ENCODE results near the gene ZMYND8. TPM values are rescaled to one million over a fixed set of nuclear protein-coding genes. Genes with fewer than 3 reads are reported as not detected.
"Not testable (repeated sequence)": the region's sequence is repeated elsewhere in the genome, so short reads cannot be mapped to it uniquely, and the experiment has no call there.

ZMYND8 gene
- total RNA-seq, 2 experiments from 2014 or later, result 28.8 to 29.8 TPM

DNA sequence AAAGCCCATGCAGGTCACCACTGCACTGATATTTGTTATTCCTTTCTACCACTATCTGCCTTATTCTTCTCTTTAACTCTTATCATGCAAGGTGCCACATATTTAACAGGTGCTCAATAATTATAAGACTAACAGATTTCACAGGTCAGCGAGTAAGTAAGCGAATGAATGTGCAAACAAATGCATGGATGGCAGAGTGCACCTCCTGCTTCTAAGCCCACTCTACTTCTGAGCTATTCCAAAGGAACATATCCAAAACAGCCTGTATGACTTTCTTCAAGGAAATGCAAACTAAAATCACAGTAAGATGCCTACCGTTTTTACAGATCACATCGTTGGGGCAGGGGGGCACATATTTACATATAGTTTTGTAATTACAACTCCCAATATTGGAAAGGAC, 71.3 kb downstream of the ZMYND8 start:
- Mint-ChIP-seq H3K27ac (no peak overlapping the region), H3K4me1 (no peaks in the 10 kb centered on the region)
- no peak for DNase-seq

GRCh38 chr20:47284373-47284772, 72.1 kb downstream of the ZMYND8 start:
- Mint-ChIP-seq H3K36me3 (peaks cover 10% of the 10 kb centered on the region), H3K4me1 (no peaks in the 10 kb centered on the region), H3K9me3 (no peaks in the 10 kb centered on the region), H3K4me3 (no peak overlapping the region), H3K27ac (no peak overlapping the region), H3K27me3 (no peaks in the 10 kb centered on the region)
- DNase-seq, result no peak

More for the DNA sequence above, 71.3 kb downstream of the ZMYND8 start:
- Mint-ChIP-seq H3K27me3 (no peaks in the 10 kb centered on the region), H3K9me3 (no peaks in the 10 kb centered on the region), H3K36me3 (peaks cover 11% of the 10 kb centered on the region), H3K4me3 (no peak overlapping the region)

DNA sequence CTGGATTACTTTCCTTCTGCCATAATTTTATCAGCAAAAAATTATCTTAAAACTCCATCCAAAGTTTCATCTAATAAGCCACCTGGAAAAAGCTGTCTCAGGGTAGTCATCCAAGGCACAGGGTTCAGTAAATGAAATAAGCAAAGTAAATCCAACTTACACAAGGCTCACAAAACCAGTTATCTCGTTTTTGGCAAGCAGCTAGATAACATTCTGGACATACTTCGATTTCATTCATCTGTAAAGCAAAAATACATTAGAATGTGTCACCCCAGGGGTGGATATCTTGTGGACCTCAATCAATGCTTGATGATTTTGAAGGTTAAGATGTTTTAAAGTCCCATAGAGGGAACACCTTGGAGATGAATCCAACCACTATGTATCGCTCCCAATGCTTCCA, 73.1 kb downstream of the ZMYND8 start:
- Mint-ChIP-seq H3K36me3 (peaks cover 9% of the 10 kb centered on the region), H3K4me3 (no peak overlapping the region), H3K9me3 (no peaks in the 10 kb centered on the region), H3K27ac (no peak overlapping the region), H3K4me1 (peaks cover under 1% of the 10 kb centered on the region), H3K27me3 (no peaks in the 10 kb centered on the region)
- DNase-seq, result no peak

- DNase-seq, result no peak
- Mint-ChIP-seq H3K27ac (no peak overlapping the region), H3K27me3 (no peaks in the 10 kb centered on the region), H3K9me3 (no peaks in the 10 kb centered on the region), H3K4me1 (peaks cover 3% of the 10 kb centered on the region), H3K4me3 (no peak overlapping the region), H3K36me3 (peaks cover 14% of the 10 kb centered on the region)
Measured at GRCh38 chr20:47282864-47283263, 73.6 kb downstream of the ZMYND8 start.

GRCh38 chr20:47281376-47281775, 75.1 kb downstream of the ZMYND8 start:
- Mint-ChIP-seq H3K27me3 (no peaks in the 10 kb centered on the region), H3K4me1 (peaks cover 10% of the 10 kb centered on the region), H3K27ac (peak overlapping the region; percentile 14), H3K9me3 (no peaks in the 10 kb centered on the region), H3K36me3 (peaks cover 18% of the 10 kb centered on the region), H3K4me3 (no peak overlapping the region)
- DNase-seq, result no peak

DNA sequence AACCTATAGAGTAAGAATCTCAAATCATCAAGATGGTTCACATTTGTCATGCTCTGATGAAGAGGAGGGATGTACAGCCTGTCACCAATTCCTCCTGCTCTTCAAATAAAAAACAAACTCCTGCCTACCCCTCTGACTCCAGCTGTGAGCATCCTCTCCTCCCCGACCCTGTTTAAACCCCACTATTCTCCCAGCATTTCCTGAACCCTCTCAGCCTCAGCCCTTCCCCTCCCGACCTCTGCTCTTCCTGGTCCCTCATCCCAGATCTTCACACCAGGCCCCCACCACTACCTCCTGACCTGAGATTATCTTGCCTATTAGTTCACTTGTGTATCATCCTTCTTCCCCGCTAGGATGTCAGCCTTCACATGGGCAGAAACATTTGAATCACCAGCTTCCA, 75.8 kb downstream of the ZMYND8 start:
- Mint-ChIP-seq H3K36me3 (peaks cover 25% of the 10 kb centered on the region), H3K27ac (peak overlapping the region; percentile 7), H3K9me3 (no peaks in the 10 kb centered on the region), H3K4me1 (peaks cover 16% of the 10 kb centered on the region), H3K4me3 (no peak overlapping the region), H3K27me3 (no peaks in the 10 kb centered on the region)
- DNase-seq, result no peak

DNA sequence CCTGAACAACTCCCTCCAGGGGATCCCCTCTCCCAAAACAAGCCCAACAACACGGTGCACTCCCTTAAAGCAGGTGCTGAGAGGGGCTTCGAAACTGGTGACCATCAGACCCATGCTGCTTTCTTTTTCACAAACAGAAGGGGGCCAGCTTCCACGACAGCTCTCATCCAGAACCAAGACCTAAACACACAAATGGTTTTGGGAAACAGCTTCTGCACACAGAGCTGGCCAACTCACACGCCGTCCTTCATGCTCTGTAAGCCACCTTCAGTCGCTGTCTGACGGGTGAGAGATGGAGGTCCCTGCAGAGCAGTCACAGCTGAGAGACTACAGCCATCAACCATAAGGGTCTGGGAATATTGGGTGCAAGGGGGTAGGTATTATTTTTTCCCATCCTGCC, 76.3 kb downstream of the ZMYND8 start:
- Mint-ChIP-seq H3K4me3 (no peak overlapping the region), H3K9me3 (no peaks in the 10 kb centered on the region), H3K4me1 (peaks cover 20% of the 10 kb centered on the region), H3K36me3 (peaks cover 27% of the 10 kb centered on the region), H3K27ac (peak overlapping the region; percentile 59), H3K27me3 (no peaks in the 10 kb centered on the region)
- no peak for DNase-seq

DNA sequence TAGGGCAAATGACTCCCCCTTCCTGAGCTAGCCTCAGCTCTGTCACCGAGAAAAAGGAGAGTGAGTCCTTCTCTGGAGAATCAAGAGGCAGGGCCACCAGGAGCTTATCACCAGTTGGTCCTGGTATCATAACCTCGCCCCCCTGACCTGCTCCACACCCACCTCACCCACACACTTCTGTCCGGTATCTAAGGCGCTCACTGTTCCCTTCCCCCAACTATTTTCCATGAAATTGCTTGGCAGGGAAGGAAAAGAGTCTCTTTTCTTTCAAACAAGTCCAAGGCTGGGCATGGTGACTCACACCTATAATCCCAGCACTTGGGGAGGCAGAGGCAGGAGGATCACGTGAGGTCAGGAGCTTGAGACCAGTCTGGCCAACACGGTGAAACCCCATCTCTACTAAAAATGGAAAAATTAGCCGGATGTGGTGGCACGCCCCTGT, 77.6 kb downstream of the ZMYND8 start:
- H3K27ac Mint-ChIP-seq, result peak overlapping the region; percentile 17
- DNase-seq, result no peak
- no peaks in the 10 kb centered on the region for H3K9me3 Mint-ChIP-seq
- H3K4me3 Mint-ChIP-seq, result no peak overlapping the region
- H3K36me3 Mint-ChIP-seq, result peaks cover 30% of the 10 kb centered on the region
- peaks cover 32% of the 10 kb centered on the region for H3K4me1 Mint-ChIP-seq
- no peaks in the 10 kb centered on the region for H3K27me3 Mint-ChIP-seq

DNA sequence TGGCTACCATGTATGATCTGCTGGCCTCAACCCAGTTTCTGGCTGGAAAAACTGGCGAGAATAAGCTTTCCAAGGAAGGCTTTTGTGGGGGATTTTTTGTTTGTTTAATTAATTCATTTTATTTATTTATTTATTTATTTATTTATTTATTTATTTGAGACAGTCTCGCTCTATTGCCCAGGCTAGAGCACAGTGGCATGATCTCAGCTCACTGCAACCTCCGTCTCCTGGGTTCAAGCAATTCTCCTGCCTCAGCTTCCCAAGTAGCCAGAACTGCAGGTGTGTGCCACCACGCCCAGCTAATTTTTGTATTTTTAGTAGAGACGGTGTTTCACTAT, 79.0 kb downstream of the ZMYND8 start:
- not testable (repeated sequence) for H3K9me3 Mint-ChIP-seq, H3K4me3 Mint-ChIP-seq, DNase-seq, H3K27me3 Mint-ChIP-seq, H3K27ac Mint-ChIP-seq
- H3K4me1 Mint-ChIP-seq, result peaks cover 45% of the 10 kb centered on the region
- peaks cover 37% of the 10 kb centered on the region for H3K36me3 Mint-ChIP-seq

- H3K9me3 Mint-ChIP-seq, result no peaks in the 10 kb centered on the region
- no peak overlapping the region for H3K4me3 Mint-ChIP-seq
- peaks cover 45% of the 10 kb centered on the region for H3K4me1 Mint-ChIP-seq
- peaks cover 37% of the 10 kb centered on the region for H3K36me3 Mint-ChIP-seq
- DNase-seq, result no peak
- peak overlapping the region; percentile 0 for H3K27ac Mint-ChIP-seq
- no peaks in the 10 kb centered on the region for H3K27me3 Mint-ChIP-seq
Measured at GRCh38 chr20:47276851-47277534, 79.5 kb downstream of the ZMYND8 start.

GRCh38 chr20:47276251-47276650, 80.2 kb downstream of the ZMYND8 start:
- Mint-ChIP-seq H3K27me3 (no peaks in the 10 kb centered on the region), H3K36me3 (peaks cover 37% of the 10 kb centered on the region), H3K9me3 (no peaks in the 10 kb centered on the region), H3K4me1 (peaks cover 45% of the 10 kb centered on the region), H3K4me3 (no peak overlapping the region), H3K27ac (peak overlapping the region; percentile 91)
- DNase-seq, result no peak

DNA sequence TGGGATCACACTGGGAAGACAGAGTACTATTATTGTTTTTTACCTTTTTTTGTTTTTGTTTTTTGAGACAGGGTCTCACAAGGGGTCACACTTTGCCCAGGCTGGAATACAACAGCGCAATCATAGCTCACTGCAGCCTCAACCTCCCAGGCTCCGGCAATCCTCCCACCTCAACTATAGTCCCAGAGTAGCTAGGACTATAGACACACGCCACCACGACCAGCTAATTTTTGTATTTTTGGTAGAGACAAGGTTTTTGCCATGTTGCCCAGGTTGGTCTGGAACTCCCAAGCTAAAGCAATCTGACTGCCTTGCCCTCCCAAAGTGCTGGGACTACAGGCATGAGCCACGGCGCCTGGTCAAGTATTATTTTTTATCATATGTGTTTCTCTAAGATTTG, 81.0 kb downstream of the ZMYND8 start:
- Mint-ChIP-seq H3K9me3 (no peaks in the 10 kb centered on the region), H3K4me1 (peaks cover 45% of the 10 kb centered on the region), H3K4me3 (no peak overlapping the region), H3K36me3 (peaks cover 37% of the 10 kb centered on the region), H3K27me3 (no peaks in the 10 kb centered on the region), H3K27ac (peak overlapping the region; percentile 91)
- no peak for DNase-seq

DNA sequence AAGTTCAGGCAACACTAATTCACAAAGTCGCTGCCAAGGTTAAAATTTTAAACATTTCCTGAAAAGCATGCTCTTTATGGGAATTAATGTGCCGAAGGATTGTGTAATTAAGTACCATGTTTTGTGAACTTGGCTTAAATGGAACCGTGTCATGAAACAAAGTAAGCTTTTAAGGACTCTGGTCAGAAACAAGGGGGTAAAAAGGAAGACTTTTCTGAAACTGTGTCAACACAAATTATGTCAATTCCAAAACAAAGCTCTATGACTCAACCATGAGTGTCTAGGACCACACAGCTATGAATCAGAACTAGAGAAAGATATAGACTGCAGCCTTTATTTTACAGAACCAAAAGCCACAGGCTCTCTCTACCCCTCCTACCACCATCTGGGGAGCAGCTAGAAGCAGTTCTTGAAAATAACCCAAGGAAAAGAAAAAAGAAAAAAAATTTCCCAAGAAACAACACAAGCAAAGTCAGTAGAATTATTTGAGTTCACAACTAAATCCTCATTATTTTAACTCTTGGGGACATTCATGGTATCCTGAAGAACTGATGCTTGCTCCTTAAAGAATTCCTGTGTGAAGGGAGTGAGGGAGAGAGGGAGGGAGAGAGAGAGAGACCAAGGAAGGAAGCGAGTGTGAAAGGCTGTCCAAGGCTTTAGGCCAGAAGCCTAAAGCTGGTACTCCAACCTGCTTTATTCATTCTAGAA, 81.9 kb downstream of the ZMYND8 start:
- peaks cover 48% of the 10 kb centered on the region for H3K4me1 Mint-ChIP-seq
- no peaks in the 10 kb centered on the region for H3K9me3 Mint-ChIP-seq
- peak; percentile 36 for DNase-seq
- peaks cover 37% of the 10 kb centered on the region for H3K36me3 Mint-ChIP-seq
- H3K27ac Mint-ChIP-seq, result peak overlapping the region; percentile 91
- H3K4me3 Mint-ChIP-seq, result peak overlapping the region; percentile 60
- no peaks in the 10 kb centered on the region for H3K27me3 Mint-ChIP-seq

DNA sequence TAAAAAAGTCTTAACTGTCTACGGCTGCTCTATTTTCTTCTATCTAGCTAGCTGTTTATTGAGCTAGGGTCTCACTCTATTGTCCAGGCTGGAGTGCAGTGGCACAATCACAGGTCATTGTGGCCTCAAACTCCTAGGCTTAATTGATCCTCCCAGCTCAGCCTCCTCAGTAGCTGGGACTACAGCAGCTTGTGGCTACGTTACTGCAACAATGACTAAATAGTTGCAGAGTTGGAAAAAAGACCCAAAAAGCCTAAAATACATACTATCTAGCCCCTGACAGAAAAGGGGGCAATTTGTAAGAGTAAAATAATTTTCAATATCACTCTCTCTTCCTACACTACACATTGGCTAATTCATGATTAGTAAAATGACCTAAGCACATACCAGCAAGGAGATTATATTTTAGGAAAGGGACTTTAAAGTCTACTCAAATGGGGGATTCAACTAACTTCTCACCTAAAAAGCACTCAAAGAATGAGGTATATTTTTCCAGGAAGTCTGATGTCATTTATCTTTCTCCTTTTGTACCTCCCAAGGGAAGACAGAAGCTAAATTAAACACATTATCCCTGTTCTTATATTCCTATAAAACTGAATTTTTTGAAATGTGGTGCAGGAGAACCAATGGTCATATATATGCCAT, 82.8 kb downstream of the ZMYND8 start:
- peaks cover 49% of the 10 kb centered on the region for H3K4me1 Mint-ChIP-seq
- H3K9me3 Mint-ChIP-seq, result no peaks in the 10 kb centered on the region
- DNase-seq, result no peak
- peaks cover 38% of the 10 kb centered on the region for H3K36me3 Mint-ChIP-seq
- H3K4me3 Mint-ChIP-seq, result peak overlapping the region; percentile 3
- H3K27ac Mint-ChIP-seq, result peak overlapping the region; percentile 91
- no peaks in the 10 kb centered on the region for H3K27me3 Mint-ChIP-seq

DNA sequence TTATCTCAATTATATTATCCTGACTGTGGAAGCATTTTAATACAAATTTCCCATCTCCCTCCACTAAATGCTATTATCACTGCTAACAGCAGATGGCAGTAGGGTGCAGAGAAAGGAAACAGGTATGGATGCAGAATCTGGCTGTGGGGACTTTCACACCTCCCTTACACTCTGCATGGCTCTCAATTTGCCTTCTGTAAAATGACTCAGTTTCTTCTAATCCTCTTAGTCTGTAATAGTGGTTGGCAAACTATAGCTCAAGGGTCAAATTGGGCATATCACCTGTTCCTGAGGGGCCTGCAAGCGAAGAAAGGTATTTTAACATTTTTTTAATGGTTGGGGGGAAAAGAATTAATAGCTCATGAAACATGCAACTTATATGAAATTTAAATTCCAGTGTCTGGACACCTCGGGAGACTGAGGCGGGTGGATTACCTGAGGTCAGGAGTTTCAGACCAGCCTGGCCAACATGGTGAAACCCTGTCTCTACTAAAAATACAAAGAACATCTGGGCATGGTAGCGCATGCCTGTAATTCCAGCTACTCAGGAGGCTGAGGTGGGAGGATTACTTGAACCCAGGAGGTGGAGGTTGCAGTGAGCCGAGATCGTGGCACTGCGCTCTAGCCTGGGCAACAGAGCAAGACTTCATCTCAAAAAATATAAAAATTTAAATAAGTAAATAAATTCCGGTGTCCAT, 83.5 kb downstream of the ZMYND8 start:
- Mint-ChIP-seq H3K4me1 (peaks cover 47% of the 10 kb centered on the region), H3K27ac (peak overlapping the region; percentile 91), H3K4me3 (peak overlapping the region; percentile 32), H3K9me3 (no peaks in the 10 kb centered on the region), H3K36me3 (peaks cover 36% of the 10 kb centered on the region), H3K27me3 (no peaks in the 10 kb centered on the region)
- DNase-seq, result peak; percentile 40

All from activated naive CD8-positive, alpha-beta T cell treated with anti-CD3 and anti-CD28 coated beads for 36 hours (primary cell).